ENCODE measurements around the gene DIAPH2.

The DIAPH2 gene

DNA sequence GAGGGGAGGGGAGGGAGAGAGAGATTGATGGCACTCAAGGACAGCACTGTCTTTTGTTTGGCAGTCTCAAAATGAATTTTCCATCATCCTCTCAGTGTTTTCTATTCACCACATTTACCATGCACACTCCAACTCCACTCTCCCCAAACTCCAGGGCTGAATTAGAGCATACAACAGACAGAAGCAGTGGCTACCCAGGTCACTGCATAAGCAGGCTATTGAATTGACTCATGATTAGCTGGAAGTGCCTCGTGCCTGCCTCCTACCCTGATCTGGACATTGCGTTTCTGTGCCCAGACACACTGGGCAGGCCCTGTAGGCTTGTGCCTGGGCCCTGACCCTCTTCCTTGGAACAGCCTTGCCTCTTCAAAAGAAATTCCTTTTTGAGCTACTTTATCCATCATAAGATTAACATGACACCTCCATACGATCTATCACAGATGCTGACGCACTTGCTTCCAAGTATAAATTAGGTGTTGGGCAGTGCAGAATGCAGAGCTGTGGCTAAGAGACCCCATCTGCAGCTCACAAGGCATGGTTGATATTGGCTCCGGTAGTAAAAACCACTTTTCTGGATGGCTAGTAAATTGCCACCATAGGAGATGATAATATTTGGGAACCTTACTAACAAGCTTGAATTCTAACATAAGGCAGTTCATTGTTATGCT, 952.0 kb downstream of the DIAPH2 start:
- no peak for DNase-seq (ENCODE audit: low spot score)
- no peak for FAIRE-seq

GRCh38 chrX:97637289-97637688, 952.6 kb downstream of the DIAPH2 start:
- no peak for FAIRE-seq
- DNase-seq (ENCODE audit: low spot score): no peak

DNA sequence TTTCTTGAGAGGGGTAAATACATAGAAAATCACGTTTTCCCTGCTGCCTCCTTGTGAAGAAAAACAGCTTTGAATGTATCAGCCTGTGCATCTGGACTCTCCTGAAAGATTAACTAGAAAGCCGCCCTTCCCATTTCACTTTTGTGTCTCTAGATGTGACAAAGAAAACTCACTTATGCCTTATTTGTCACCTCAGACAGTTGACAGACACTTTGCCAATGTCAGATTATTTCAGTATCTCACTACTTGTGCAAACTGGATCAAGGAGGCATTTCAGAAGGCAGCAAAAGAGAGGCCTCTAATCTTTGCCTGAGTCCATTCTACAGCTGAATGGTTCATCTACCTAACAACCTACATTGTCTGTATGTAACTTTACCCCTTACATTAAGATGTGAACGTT, 954.0 kb downstream of the DIAPH2 start:
- FAIRE-seq: no peak
- no peak for DNase-seq (ENCODE audit: low spot score)

DNA sequence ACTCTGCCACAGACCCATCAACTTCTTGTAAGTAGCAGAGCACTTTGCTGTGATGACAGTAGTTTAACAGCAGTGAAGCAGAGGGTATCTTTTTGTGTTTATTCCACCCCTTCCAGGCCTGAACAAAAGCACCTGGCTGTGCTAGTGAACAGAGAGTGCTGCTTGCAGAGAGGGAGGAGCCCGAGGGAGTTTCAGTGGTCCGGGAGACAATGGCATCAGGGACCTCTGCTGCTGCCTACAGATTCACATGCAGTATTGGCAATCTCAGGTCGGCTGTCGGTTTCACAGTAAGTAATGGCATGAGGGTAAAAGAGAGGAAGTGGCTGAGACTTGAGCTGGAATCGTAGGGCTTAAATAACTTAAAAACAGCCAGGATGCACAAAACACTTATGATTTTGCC, 954.9 kb downstream of the DIAPH2 start:
- no peak for FAIRE-seq

More for the DNA sequence above, 954.9 kb downstream of the DIAPH2 start:
- no peak for DNase-seq (ENCODE audit: low spot score)

All from RCC 7860 (cell line).